ENCODE data around the gene SLC16A11.

The SLC16A11 gene

GRCh38 chr17:7023576-7024401, 20.1 kb downstream of the SLC16A11 start:
- no peak for DNase-seq

GRCh38 chr17:7022781-7023571, 20.9 kb downstream of the SLC16A11 start, which contains the start of gene BCL6B:
Gene BCL6B, plus strand, starts transcription at chr17:7023050. Its CDS starts 622 bp downstream, at chr17:7023672.
- DNase-seq: no peak

- peak; percentile 19 to 25 for DNase-seq
Observed at GRCh38 chr17:7021993-7022778, 21.7 kb downstream of the SLC16A11 start.

GRCh38 chr17:7020894-7021664, 22.8 kb downstream of the SLC16A11 start:
- no peak for DNase-seq

GRCh38 chr17:7019839-7020519, 23.9 kb downstream of the SLC16A11 start:
- peak; percentile 6 to 7 for DNase-seq

- no peak for DNase-seq
Observed at GRCh38 chr17:7019367-7019766, 24.5 kb downstream of the SLC16A11 start.

- DNase-seq: no peak
Observed at GRCh38 chr17:7018331-7018964, 25.4 kb downstream of the SLC16A11 start.

- no peak for DNase-seq
Observed at GRCh38 chr17:7017827-7018200, 26.1 kb downstream of the SLC16A11 start.

- DNase-seq: no peak
Observed at GRCh38 chr17:7016886-7017826, 26.7 kb downstream of the SLC16A11 start.

GRCh38 chr17:7016418-7016817, 27.5 kb downstream of the SLC16A11 start:
- no peak for DNase-seq

- peak in 1 of 2 experiments; percentile 21 for DNase-seq
Observed at GRCh38 chr17:7014995-7015958, 28.6 kb downstream of the SLC16A11 start.

- DNase-seq: peak; percentile 79 to 84
Observed at GRCh38 chr17:7014261-7014994, 29.5 kb downstream of the SLC16A11 start.

- no peak for DNase-seq
Observed at GRCh38 chr17:7011942-7012254, 32.0 kb downstream of the SLC16A11 start.

GRCh38 chr17:7011415-7011814, 32.5 kb downstream of the SLC16A11 start:
- no peak for DNase-seq

GRCh38 chr17:7010523-7010922, 33.4 kb downstream of the SLC16A11 start:
- no peak for DNase-seq

GRCh38 chr17:7007143-7007542, 36.7 kb downstream of the SLC16A11 start:
- DNase-seq: no peak

- DNase-seq: no peak
Observed at GRCh38 chr17:7005716-7006115, 38.2 kb downstream of the SLC16A11 start.

Data from Kasumi-1 (cell line).